Muscle of back (tissue), 11 donors: ENCODE measurements around the gene MBNL1. TPM values are rescaled to one million over a fixed set of nuclear protein-coding genes. Genes with fewer than 3 reads are reported as not detected.
A peak's percentile ranks its signal among the peaks of the same experiment; 100 is the strongest.

ENCODE experiments used
- DNase-seq, 3 donors: peaks; one replicate each; pipeline versions ENCODE4 v3.0.0 to v3.0.0-alpha.2; 2013
- polyA plus RNA-seq, 10 donors: library from polyadenylated mRNA; unstranded; fragments of 120-200 nt; gene quantifications; one replicate each; pipeline ENCODE4 v1.2.1, GENCODE V29; 2013; ENCODE audit not compliant: insufficient read length in 10 of 10

MBNL1 gene
- polyA plus RNA-seq, 10 donors, result 48.1 to 68.9 (median 60.9) TPM

- no peak for DNase-seq
These were observed 23.1 kb upstream of the MBNL1 start for GRCh38 chr3:152245498-152246170.

GRCh38 chr3:152251916-152252315 is 16.8 kb upstream of the MBNL1 start:
- no peak for DNase-seq

GRCh38 chr3:152252755-152253154 is 16.0 kb upstream of the MBNL1 start:
- no peak for DNase-seq

GRCh38 chr3:152253514-152253913 is 15.2 kb upstream of the MBNL1 start:
- no peak for DNase-seq

- DNase-seq, result no peak
These were observed 14.7 kb upstream of the MBNL1 start for GRCh38 chr3:152254041-152254440.

- no peak for DNase-seq
These were observed 13.4 kb upstream of the MBNL1 start for GRCh38 chr3:152255290-152255689.

- DNase-seq, result no peak
These were observed 11.7 kb upstream of the MBNL1 start for GRCh38 chr3:152256851-152257562.

- DNase-seq, result no peak
These were observed 11.1 kb upstream of the MBNL1 start for GRCh38 chr3:152257563-152258035.

GRCh38 chr3:152258448-152259393 is 10.0 kb upstream of the MBNL1 start:
- DNase-seq, result peak in 1 of 3 donors; percentile 84

- no peak for DNase-seq
These were observed 9.3 kb upstream of the MBNL1 start for GRCh38 chr3:152259468-152259867.

GRCh38 chr3:152260026-152260425 is 8.7 kb upstream of the MBNL1 start:
- DNase-seq, result no peak

- no peak for DNase-seq
These were observed 8.2 kb upstream of the MBNL1 start for GRCh38 chr3:152260529-152260928.

- DNase-seq, result no peak
These were observed 7.4 kb upstream of the MBNL1 start for GRCh38 chr3:152261329-152261728.

- DNase-seq, result no peak
These were observed 5.0 kb upstream of the MBNL1 start for GRCh38 chr3:152263711-152264110.

GRCh38 chr3:152264378-152264777 is 4.4 kb upstream of the MBNL1 start:
- DNase-seq, result no peak

- peak; percentile 69 to 87 (median 74) for DNase-seq
These were observed 2.3 kb upstream of the MBNL1 start for GRCh38 chr3:152266221-152266995.

GRCh38 chr3:152267831-152268554 is 736 bp upstream of the MBNL1 start:
- peak; percentile 36 to 71 (median 62) for DNase-seq

- peak; percentile 86 to 93 (median 90) for DNase-seq
These were observed 514 bp downstream of the MBNL1 start for GRCh38 chr3:152269056-152269830.

GRCh38 chr3:152269831-152270734 is 1.4 kb downstream of the MBNL1 start:
- DNase-seq, result peak in 2 of 3 donors; percentile 51 to 71
